H1 (cell line): ENCODE data around the gene CEL. TPM values are rescaled to one million over a fixed set of nuclear protein-coding genes. Genes with fewer than 3 reads are reported as not detected.

Experiments
- CTCF ChIA-PET: fragments of 300-600 bp; sonication (Branson Sonifier 250); formaldehyde crosslinking; loops from one replicate; lab custom pipeline; 2021; ENCODE audit not compliant: partially characterized antibody; lab: Charles Lee
- POLR2A ChIA-PET: fragments of 300-600 bp; sonication (Branson Sonifier 250); formaldehyde crosslinking; loops from one replicate; lab custom pipeline; 2021; ENCODE audit warnings: inconsistent platforms; ENCODE audit not compliant: partially characterized antibody; lab: Charles Lee
- DNase-seq, 2 experiments: peaks; one replicate each; pipeline versions ENCODE4 v3.0.0 to v3.0.0-alpha.2; 2010 to 2022; ENCODE audit warnings: low spot score in 2 of 2, low read depth in 1 of 2, mixed read lengths in 1 of 2
- FAIRE-seq: peaks from 2 replicates; lab custom pipeline; 2011; peaks lifted over from hg19 to GRCh38; lab: Jason Lieb, UNC
- H2AFZ ChIP-seq: 2 replicates; pipeline ENCODE4 v1.8.1; 2012; ENCODE audit warnings: low read length, inconsistent platforms
- H2AK5ac ChIP-seq: 2 replicates; pipeline ENCODE4 v1.6.1; 2013; ENCODE audit warnings: low read depth, low read length
- H2BK120ac ChIP-seq: replicated peaks from 2 replicates; pipeline ENCODE3; 2013; ENCODE audit warnings: low read depth, low read length, inconsistent platforms
- H2BK12ac ChIP-seq: 2 replicates; pipeline ENCODE4 v1.6.1; 2013; ENCODE audit warnings: low read depth, low read length
- H2BK15ac ChIP-seq: 2 replicates; pipeline ENCODE4 v1.6.1; 2013; ENCODE audit warnings: low read length
- H2BK20ac ChIP-seq: 2 replicates; pipeline ENCODE4 v1.6.1; 2013; ENCODE audit warnings: low read length
- H2BK5ac ChIP-seq: 2 replicates; pipeline ENCODE4 v1.6.1; 2013; ENCODE audit warnings: low read depth, low read length
- H3K14ac ChIP-seq: 2 replicates; pipeline ENCODE4 v1.6.1; 2013; ENCODE audit warnings: inconsistent platforms; ENCODE audit not compliant: insufficient read length
- H3K18ac ChIP-seq: 2 replicates; pipeline ENCODE4 v1.6.1; 2013; ENCODE audit warnings: low read length; ENCODE audit errors: extremely low read depth
- H3K23ac ChIP-seq: 2 replicates; pipeline ENCODE4 v1.6.1; 2013; ENCODE audit warnings: inconsistent platforms; ENCODE audit not compliant: insufficient read length
- H3K23me2 ChIP-seq: 2 replicates; pipeline ENCODE4 v1.6.1; 2013; ENCODE audit warnings: low read depth, low read length
- H3K27ac ChIP-seq: 2 replicates; pipeline ENCODE4 v1.6.1; 2011; ENCODE audit warnings: low read depth, low read length, inconsistent platforms
- H3K27me3 ChIP-seq, 4 experiments: replicated peaks in 1 of 4; 1 replicate in 1 of 4; 2 replicates in 3 of 4; pipeline versions ENCODE4 v1.6.1 to v1.8.1; 2011 to 2013; ENCODE audit warnings: low read length in 3 of 4, mild to moderate bottlenecking in 3 of 4, inconsistent platforms in 2 of 4, mixed read lengths in 2 of 4, moderate library complexity in 1 of 4; ENCODE audit not compliant: control insufficient read depth in 3 of 4, insufficient read depth in 3 of 4; ENCODE audit errors: extremely low read depth in 1 of 4
- H3K36me3 ChIP-seq, 4 experiments: 2 replicates each; pipeline versions ENCODE4 v1.6.1 to v1.8.1; 2011 to 2013; ENCODE audit warnings: mild to moderate bottlenecking in 4 of 4, low read length in 3 of 4, moderate library complexity in 2 of 4, control low read depth in 1 of 4, inconsistent platforms in 1 of 4; ENCODE audit not compliant: insufficient read depth in 4 of 4, control insufficient read depth in 2 of 4
- H3K4ac ChIP-seq: replicated peaks from 2 replicates; pipeline ENCODE3; 2013; ENCODE audit warnings: low read length, low read depth, mixed read lengths, inconsistent platforms; ENCODE audit not compliant: insufficient read length
- H3K4me1 ChIP-seq, 4 experiments: replicated peaks in 1 of 4; 1 replicate in 1 of 4; 2 replicates in 3 of 4; pipeline versions ENCODE4 v1.6.1 to v1.8.1; 2011 to 2013; ENCODE audit warnings: low read length in 3 of 4, inconsistent platforms in 2 of 4, mixed read lengths in 1 of 4; ENCODE audit not compliant: insufficient read depth in 4 of 4, control insufficient read depth in 3 of 4
- H3K4me2 ChIP-seq, 2 experiments: 2 replicates each; pipeline versions ENCODE4 v1.6.1 to v1.8.1; 2011 to 2013; ENCODE audit warnings: low read depth in 2 of 2, low read length in 2 of 2, control low read depth in 1 of 2, inconsistent platforms in 1 of 2, mild to moderate bottlenecking in 1 of 2; ENCODE audit not compliant: insufficient read depth in 1 of 2
- H3K4me3 ChIP-seq, 4 experiments: fragments of 200-600, 300-600 bp in 1 of 4; sonication (generic), shearing (Covaris generic), sonication (Bioruptor Twin) in 1 of 4; 2 replicates each; pipeline versions ENCODE4 v1.5.1 to v1.8.1; 2011 to 2016; ENCODE audit warnings: low read length in 4 of 4, low read depth in 3 of 4, control low read depth in 2 of 4, inconsistent platforms in 2 of 4, mild to moderate bottlenecking in 2 of 4, mixed read lengths in 1 of 4, moderate library complexity in 1 of 4; ENCODE audit not compliant: insufficient read depth in 2 of 4; ENCODE audit errors: extremely low read depth in 1 of 4
- H3K56ac ChIP-seq: replicated peaks from 2 replicates; pipeline ENCODE3; 2013; ENCODE audit warnings: low read depth, mild to moderate bottlenecking, mixed read lengths, low read length, inconsistent platforms; ENCODE audit not compliant: insufficient read length
- H3K79me1 ChIP-seq: 2 replicates; pipeline ENCODE4 v1.6.1; 2013; ENCODE audit warnings: low read depth, low read length, control low read depth
- H3K79me2 ChIP-seq, 2 experiments: 2 replicates each; pipeline versions ENCODE4 v1.6.1 to v1.8.1; 2012 to 2013; ENCODE audit warnings: low read length in 2 of 2, mild to moderate bottlenecking in 2 of 2, inconsistent platforms in 1 of 2; ENCODE audit not compliant: insufficient read depth in 2 of 2, control insufficient read depth in 1 of 2
- H3K9ac ChIP-seq, 4 experiments: replicated peaks in 1 of 4; 1 replicate in 1 of 4; 2 replicates in 3 of 4; pipeline versions ENCODE4 v1.6.1 to v1.8.1; 2011 to 2013; ENCODE audit warnings: low read depth in 3 of 4, low read length in 3 of 4, control low read depth in 2 of 4, mild to moderate bottlenecking in 2 of 4, moderate library complexity in 2 of 4, inconsistent platforms in 1 of 4; ENCODE audit errors: extremely low read depth in 1 of 4
- H3K9me3 ChIP-seq, 2 experiments: 2 replicates each; pipeline versions ENCODE4 v1.6.1 to v1.8.1; 2012 to 2013; ENCODE audit warnings: mild to moderate bottlenecking in 2 of 2, moderate library complexity in 2 of 2, control low read depth in 1 of 2, inconsistent platforms in 1 of 2, low read depth in 1 of 2, low read length in 1 of 2, mixed read lengths in 1 of 2; ENCODE audit not compliant: insufficient read depth in 2 of 2
- H4K20me1 ChIP-seq, 2 experiments: replicated peaks in 1 of 2; 2 replicates each; pipeline versions ENCODE3 to v1.8.1; 2011 to 2013; ENCODE audit warnings: inconsistent platforms in 2 of 2, low read length in 2 of 2, mild to moderate bottlenecking in 1 of 2; ENCODE audit not compliant: insufficient read depth in 2 of 2, control insufficient read depth in 1 of 2
- H4K5ac ChIP-seq: 2 replicates; pipeline ENCODE4 v1.6.1; 2013; ENCODE audit warnings: low read length, low read depth, mixed read lengths, inconsistent platforms; ENCODE audit not compliant: insufficient read length
- H4K8ac ChIP-seq: 2 replicates; pipeline ENCODE4 v1.8.0; 2013; ENCODE audit warnings: mild to moderate bottlenecking, moderate library complexity, low read length, inconsistent platforms; ENCODE audit not compliant: insufficient read depth; ENCODE audit errors: extremely low read depth
- H4K91ac ChIP-seq: replicated peaks from 2 replicates; pipeline ENCODE3; 2013; ENCODE audit warnings: low read length, mixed read lengths, inconsistent platforms; ENCODE audit not compliant: insufficient read length
- ATF3 ChIP-seq: IDR thresholded peaks from 2 replicates; pipeline ENCODE4 v1.6.1; 2011; ENCODE audit warnings: low read depth, mild to moderate bottlenecking, low read length; ENCODE audit not compliant: insufficient read depth
- CBX5 ChIP-seq: fragments of 300-800, 300-1000 bp; sonication (generic); IDR thresholded peaks from 2 replicates; pipeline ENCODE4 v1.7.1; 2016; ENCODE audit warnings: antibody characterized with exemption, low read length, low read depth
- EGR1 ChIP-seq: IDR thresholded peaks from 2 replicates; pipeline ENCODE4 v1.6.1; 2011; ENCODE audit warnings: low read depth, low read length, borderline replicate concordance
- GTF2F1 ChIP-seq: IDR thresholded peaks from 2 replicates; pipeline ENCODE4 v1.6.1; 2012; ENCODE audit warnings: low read depth, low read length, improper control_type of control experiment, borderline replicate concordance
- HDAC6 ChIP-seq: IDR thresholded peaks from one replicate; pipeline ENCODE4 v1.7.1; 2012; ENCODE audit warnings: low read depth, mild to moderate bottlenecking, inconsistent platforms, low read length, moderate library complexity
- POU5F1 ChIP-seq: IDR thresholded peaks from 2 replicates; pipeline ENCODE4 v1.6.1; 2011; ENCODE audit warnings: low read depth, mild to moderate bottlenecking, low read length, moderate library complexity
- SIN3A ChIP-seq, 2 experiments: IDR thresholded peaks in 1 of 2; conservative IDR thresholded peaks in 1 of 2; 2 replicates each; pipeline ENCODE4 v1.6.1; 2011 to 2012; ENCODE audit warnings: low read length in 2 of 2, improper control_type of control experiment in 1 of 2, low read depth in 1 of 2, mild to moderate bottlenecking in 1 of 2
- WGBS, 2 experiments: shearing (Covaris generic) in 1 of 2; methylation state at CpG; one replicate each; pipeline versions ENCODE4 v1.1.6 to v1.1.7; 2013 to 2015; ENCODE audit warnings: low lambda C conversion rate in 2 of 2, mixed read lengths in 2 of 2, inconsistent platforms in 1 of 2, low coverage in 1 of 2, missing lambda C conversion rate in 1 of 2; ENCODE audit not compliant: insufficient replicate concordance in 2 of 2, insufficient coverage in 1 of 2, insufficient read length in 1 of 2; ENCODE audit errors: extremely low coverage in 1 of 2, missing lambda C conversion rate in 1 of 2; 5-methylcytosine and 5-hydroxymethylcytosine counted together
- polyA plus RNA-seq, 7 experiments: library from polyadenylated mRNA; depleted of rRNA in 3 of 7; stranded (reverse) in 5 of 7; unstranded in 2 of 7; fragments of >200 nt in 5 of 7; fragments of 200-250 nt in 2 of 7; gene quantifications; 1 replicate in 5 of 7; 2 replicates in 1 of 7; 4 replicates in 1 of 7; pipeline versions ENCODE4 v1.2.1 to v1.2.3, GENCODE V29; 2011 to 2013; ENCODE audit warnings: missing spikeins in 2 of 7, mixed read lengths in 2 of 7
- total RNA-seq: library from RNA; stranded (reverse); fragmentation: NEBNext Ultra II Directional; extraction: Animal tissue kit (Norgen Biotek cat#: 25700); gene quantifications from 2 replicates; pipeline ENCODE4 v1.2.1, GENCODE V29; 2021

The CEL gene
- total and polyA plus RNA-seq, 2 of the 8 experiments (the other 6 are each of a cell fraction or from before 2014, with no cell fraction given) = 1.8 to 3.4 TPM

- Histone ChIP-seq H3K23ac (no peak overlapping the region), H3K4me3 (no peak overlapping the region), H2BK15ac (no peak overlapping the region), H3K27me3 (no peaks in the 10 kb centered on the region), H3K4me1 (peaks cover 6 to 23% (median 13%) of the 10 kb centered on the region in 4 experiments), H3K18ac (no peak overlapping the region), H2AFZ (no peak overlapping the region), H2AK5ac (no peak overlapping the region), H3K56ac (no peak overlapping the region), H4K8ac (no peak overlapping the region), H3K4me2 (0 out of 4 replicates have a peak overlapping the region, but pooled peaks have one; percentile 6 to 21), H3K14ac (no peak overlapping the region), H4K91ac (peak overlapping the region; percentile 40), H3K4ac (no peak overlapping the region), H2BK12ac (no peak overlapping the region), H2BK120ac (no peak overlapping the region), H3K79me1 (0 out of 2 replicates have a peak, but pooled peaks cover 2% of the 10 kb centered on the region), H3K9me3 (no peaks in the 10 kb centered on the region), H3K27ac (no peak overlapping the region), H3K9ac (no peak overlapping the region), H3K36me3 (peaks cover 2 to 22% (median 8%) of the 10 kb centered on the region in 4 experiments; a peak in 5 of 8 replicates), H3K79me2 (no peaks in the 10 kb centered on the region), H2BK5ac (no peak overlapping the region), H4K5ac (no peak overlapping the region), H2BK20ac (no peak overlapping the region), H4K20me1 (peaks cover 0 to 7% of the 10 kb centered on the region in 2 experiments), H3K23me2 (no peaks in the 10 kb centered on the region)
- FAIRE-seq = no peak
- DNase-seq = no peak
- WGBS, 2 experiments = 83% methylated on average over 4 of the region's 6 CpGs; no CpG with 5 or more reads in 1 of the 2 experiments
- TF ChIP-seq CBX5 (no peak), GTF2F1 (no peak), ATF3 (no peak), POU5F1 (no peak), SIN3A (conservative IDR thresholded peaks at IDR 0.05 in 1 of 2, IDR thresholded peaks at IDR 0.05 in 1 of 2; ENCODE audit: low read depth in 1 of 2, low read length in 2 of 2) (0 out of 4 replicates have a peak, but pooled peaks of 1 of the 2 experiments have one; percentile 24), HDAC6 (no peak), EGR1 (no peak)
- ChIA-PET POLR2A (interaction anchor here (1.9 kb wide), 3 partner anchors 11 to 30 kb away, joined by 4 to 7 read pairs (median 4); no protein-coding TSS in a partner anchor), CTCF (interaction anchor here (0.7 to 1.5 kb wide), 7 partner anchors 19 to 87 kb away, joined by 3 to 10 read pairs (median 4); no protein-coding TSS in a partner anchor)
These were observed 1.4 kb upstream of the CEL start for GRCh38 chr9:133060417-133060841.
